ENCODE measurements around the gene SMIM35.

DNA sequence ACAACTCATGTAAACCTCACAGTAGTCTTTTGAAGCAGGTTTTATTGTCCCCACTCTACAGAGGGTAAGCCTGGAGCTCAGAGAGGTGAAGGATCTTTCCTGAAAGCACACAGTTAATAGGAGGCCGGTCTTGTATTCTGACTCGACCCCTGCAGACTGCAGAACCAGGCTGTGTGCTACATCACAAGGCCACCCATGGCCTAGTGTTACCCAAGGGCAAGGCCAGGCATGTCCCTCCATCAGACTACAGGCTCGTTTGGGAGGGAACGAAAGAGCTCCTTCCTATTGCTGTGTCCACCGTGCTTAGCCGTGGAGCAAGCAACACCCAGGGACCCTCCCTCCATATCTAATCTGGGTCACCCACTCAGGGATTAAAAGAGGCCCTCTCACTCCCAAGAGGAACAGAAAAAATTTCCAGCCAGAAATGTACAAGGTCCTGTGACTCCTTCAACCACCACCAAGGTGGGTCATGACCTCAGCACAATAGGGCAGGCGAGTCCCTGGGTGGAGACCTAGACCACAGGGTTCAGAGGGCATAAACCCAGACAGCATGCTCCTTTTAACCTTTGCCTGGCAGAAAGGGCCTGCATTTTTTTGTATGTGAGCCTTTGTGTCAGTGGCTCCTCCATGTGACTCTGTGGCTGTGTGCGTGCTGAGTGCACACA lies 6.3 kb upstream of the SMIM35 start:
- TF ChIP-seq, protein P1, sequence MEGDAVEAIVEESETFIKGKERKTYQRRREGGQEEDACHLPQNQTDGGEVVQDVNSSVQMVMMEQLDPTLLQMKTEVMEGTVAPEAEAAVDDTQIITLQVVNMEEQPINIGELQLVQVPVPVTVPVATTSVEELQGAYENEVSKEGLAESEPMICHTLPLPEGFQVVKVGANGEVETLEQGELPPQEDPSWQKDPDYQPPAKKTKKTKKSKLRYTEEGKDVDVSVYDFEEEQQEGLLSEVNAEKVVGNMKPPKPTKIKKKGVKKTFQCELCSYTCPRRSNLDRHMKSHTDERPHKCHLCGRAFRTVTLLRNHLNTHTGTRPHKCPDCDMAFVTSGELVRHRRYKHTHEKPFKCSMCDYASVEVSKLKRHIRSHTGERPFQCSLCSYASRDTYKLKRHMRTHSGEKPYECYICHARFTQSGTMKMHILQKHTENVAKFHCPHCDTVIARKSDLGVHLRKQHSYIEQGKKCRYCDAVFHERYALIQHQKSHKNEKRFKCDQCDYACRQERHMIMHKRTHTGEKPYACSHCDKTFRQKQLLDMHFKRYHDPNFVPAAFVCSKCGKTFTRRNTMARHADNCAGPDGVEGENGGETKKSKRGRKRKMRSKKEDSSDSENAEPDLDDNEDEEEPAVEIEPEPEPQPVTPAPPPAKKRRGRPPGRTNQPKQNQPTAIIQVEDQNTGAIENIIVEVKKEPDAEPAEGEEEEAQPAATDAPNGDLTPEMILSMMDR (IDR thresholded peaks at IDR 0.05) = no peak
- no peak for TF ChIP-seq POLR2AphosphoS5 (IDR thresholded peaks at IDR 0.05)

All from upper lobe of left lung (tissue), 4 donors.